GM18873 (cell line): ENCODE data around the gene AAMDC.

Experiments
- ATAC-seq: cut with Tn5 transposase; IDR thresholded peaks from one replicate; pipeline ENCODE4 v1.9.1; 2021; ENCODE audit warnings: mild to moderate bottlenecking, moderate library complexity, moderate number of reproducible peaks; ENCODE audit not compliant: unreplicated experiment, low FRiP score

Gene AAMDC

DNA sequence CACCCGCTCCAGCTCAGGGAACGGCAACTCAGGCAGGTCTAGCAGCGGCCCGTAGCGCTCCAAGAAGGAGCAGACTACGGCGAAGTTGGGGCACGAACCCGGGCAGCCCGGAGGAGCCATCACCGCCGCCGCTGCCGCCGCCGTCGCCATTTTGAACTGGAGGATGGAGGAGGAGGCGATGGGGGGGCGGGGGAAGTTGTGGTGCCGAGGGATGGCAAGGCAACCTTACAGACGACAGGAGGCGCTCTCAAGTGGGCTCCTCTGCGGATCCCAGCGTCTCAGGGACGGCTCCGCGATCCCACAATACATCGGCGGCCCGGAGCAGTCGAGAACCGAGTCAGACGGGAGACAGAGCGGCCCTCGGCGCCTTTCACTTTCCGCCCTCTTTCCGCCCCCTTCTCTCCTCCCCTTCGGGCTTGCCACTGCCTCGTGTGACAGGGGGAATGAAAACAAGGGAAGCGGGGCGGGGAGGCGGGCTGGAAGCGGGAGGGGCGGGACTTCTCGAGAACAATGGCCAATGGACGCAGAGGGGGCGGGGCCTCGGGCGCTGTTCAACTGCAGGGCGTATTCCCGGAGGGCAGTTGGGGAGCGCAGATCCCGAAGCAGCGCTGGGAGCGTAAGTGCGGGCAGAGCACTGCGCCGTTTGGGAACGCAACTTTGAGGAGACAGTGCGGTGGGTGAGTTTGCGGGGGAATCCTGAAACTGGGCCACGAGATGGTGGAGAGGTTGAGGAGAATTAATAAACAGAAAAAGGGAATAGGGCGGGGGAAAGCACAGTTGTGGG lies at the start of gene AAMDC, which contains the start of gene RSF1:
Gene AAMDC (plus strand): TSS at position 580 of the 784 bp plus-strand sequence. CDS start 21,353 bp downstream, outside the sequence.
Gene RSF1 (minus strand): TSS at position 158 of the 784 bp plus-strand sequence. CDS start 8 bp downstream, at position 150.
- ATAC-seq: peak; percentile 70

DNA sequence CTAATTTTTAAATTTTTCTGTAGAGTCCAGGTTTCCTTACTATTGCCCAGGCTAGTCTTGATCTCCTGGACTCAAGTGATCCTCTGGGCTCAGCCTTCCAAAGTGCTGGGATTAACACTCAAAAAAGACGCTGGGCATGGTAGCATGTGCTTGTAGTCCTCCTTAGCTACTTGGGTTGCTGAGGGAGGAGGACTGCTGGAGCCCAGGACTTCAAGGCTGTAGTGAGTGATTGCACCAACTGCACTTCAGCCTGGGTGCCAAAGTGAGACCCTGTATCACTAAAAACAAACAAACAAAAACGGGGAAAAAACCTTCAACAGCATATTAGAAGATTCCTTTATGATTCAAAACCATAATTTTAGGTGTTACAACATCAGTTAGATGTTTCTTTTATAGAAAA lies 45.0 kb upstream of the AAMDC start:
- ATAC-seq: no peak

DNA sequence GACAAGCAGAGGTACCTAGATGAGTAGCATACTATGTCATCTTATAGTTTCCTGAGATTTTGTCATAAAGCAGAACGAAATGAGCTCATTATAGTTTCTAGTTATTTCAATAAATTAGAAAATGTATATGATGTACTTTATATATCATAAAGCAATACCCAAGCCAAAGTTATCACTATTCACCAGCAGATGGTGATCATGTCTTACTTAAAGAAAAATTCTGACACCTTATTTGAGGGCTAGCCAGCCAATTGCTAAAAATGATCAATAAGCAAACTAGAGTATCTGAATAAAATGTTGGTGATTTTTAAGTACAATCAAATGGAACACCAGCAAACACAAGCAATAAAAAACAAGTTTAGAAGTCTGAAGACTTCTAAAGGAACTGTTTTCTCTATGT lies 44.5 kb upstream of the AAMDC start:
- ATAC-seq: no peak

DNA sequence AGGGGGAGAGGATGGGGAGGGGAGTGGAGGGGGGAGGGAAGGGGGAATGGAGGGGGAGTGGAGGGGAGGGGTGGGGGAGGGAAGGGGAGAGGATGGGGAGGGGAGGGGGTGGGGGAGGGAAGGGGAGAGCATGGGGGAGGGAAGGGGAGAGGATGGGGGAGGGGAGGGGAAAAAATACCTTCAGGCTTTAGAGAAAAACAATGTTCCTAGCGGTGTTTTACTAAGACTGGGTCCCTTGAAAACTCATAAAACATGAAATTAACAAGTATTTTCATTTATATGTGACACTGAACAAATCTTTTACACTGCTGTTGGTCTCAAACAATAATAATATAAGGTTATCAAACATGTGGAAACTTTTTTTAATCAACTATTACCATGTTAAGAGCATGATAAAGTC lies 42.8 kb upstream of the AAMDC start:
- no peak for ATAC-seq

DNA sequence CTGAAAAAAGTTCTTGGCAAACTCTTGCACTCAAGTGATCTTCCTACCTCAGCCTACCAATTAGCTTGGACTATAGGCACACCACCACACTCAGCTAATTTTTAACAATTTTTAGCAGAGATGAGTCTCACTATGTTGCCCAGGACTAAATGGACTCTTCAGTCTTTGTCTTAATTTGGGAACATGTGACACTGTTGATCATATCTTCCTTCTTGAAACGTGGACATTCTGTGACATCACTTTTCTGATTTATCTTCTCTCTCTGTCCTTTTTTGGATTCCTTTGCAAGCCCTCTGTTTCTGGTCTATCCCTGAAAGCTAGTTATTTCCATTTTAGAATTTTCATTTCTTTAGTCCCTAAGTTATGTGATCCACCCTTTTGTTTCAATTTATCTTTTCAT lies 42.4 kb upstream of the AAMDC start:
- ATAC-seq: no peak

DNA sequence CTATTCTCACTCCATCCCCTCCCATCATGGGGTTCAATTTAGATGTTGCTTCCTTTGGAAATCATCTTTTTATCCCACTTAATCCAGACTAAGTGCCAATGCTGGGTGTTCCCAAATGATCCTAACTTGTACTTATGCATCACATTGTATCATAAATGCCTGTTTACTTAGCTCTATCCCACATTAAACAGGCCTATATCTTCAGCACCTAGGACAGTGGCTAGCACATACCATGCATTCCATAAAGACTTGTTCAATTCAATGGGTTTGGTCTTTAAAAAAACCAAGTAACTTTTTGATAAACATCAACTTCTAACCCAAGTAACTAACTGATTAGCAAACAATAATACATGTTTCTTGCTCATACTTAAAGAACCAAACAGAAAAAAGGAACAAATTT lies 41.0 kb upstream of the AAMDC start:
- ATAC-seq: no peak

DNA sequence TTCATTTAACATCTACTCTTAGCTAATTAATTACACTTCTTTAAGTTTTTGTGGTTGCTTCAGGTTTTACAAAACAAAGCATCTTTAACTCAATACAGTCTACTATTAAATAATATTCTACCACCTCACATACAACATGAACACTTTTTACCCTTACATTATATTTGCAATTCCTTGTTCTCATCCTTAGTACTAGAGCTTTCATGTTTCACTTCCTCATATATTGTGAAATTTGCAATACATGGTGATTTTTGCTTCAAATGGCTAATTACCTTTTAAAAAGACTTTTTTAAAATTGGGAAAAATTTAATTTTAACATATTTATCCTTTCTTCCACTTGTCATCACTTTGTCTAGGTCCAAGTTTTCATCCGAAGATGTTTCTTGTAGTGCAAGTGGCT lies 37.9 kb upstream of the AAMDC start:
- no peak for ATAC-seq

DNA sequence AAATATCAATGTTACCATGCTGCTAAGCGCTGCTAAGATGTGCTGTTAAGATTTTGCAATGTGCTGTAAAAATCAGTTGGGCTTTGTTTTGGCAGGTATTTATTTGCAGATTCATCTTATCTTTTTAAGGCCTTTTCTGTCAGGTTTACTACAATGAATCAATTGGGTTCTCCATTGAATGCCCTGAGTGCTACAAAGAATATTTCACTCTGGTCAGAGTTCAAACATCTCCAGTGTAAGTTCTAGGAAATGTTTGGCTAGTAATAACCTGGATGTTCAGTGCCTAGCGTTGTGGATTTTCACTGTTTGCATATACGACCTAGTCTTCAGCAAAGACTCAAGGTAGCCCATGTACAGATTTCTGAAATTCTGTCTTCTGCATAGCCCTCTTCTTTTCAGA lies 36.4 kb upstream of the AAMDC start:
- no peak for ATAC-seq

DNA sequence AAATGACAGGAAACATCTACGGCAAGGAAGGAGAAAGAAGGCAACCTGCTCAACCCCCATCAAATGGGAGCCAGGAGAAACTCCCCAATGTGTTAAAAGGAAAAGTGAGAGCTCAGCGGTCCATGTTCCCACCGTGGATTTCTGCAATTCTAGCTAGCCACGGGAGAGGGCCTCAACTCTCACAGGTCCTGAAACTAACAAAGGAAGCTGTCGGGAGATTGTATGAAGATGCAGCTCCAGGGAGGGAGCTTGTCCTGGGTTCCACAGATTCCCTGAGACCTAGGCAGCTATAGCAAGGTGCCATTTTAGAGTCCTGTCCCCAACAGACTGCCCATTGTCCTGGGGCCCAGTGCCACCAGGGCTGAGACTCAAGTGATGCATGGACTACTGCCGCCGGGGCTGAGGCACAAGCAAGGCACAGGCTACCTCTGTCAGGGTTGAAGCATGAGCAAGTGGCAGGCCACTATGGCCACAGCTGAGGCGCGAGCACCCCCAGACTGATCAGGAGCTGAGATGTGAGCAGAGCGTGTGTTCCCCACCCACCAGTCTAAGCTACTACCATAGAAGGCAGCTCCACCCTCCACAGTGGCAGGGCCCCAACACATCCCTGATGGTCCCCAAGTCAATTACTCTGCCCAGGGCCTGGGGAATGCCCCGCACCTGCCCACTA lies 31.7 kb upstream of the AAMDC start:
- no peak for ATAC-seq

DNA sequence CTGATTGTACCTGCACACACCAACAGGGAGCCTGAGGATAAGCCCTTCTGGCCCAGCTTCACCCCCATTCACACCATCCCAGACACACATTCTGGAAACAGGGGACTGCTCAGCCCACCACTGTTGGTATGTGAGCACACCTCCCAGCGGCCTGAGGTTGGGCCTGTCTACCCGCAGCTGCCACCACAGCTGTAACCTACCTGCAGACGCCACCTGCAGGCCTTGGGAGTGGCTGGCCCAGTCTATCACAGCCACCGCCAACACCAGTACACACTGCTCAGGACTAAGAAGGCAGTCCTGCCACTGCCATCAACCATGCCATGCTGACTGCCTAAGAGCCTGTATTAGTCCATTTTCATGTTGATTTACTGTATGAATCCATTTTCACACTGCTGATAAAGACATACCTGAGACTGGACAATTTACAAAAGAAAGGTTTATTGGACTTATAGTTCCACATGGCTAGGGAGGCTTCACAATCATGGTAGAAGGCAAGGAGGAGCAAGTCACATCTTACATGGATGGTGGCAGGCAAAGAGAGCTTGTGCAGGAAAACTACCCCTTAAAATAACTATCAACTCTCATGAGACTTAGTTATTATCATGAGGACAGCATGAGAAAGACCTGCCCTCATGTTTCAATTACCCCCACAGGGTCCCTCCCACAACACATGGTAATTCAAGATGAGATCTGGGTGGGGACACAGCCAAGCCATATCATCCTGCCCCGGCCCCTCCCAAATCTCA lies 31.0 kb upstream of the AAMDC start:
- no peak for ATAC-seq

DNA sequence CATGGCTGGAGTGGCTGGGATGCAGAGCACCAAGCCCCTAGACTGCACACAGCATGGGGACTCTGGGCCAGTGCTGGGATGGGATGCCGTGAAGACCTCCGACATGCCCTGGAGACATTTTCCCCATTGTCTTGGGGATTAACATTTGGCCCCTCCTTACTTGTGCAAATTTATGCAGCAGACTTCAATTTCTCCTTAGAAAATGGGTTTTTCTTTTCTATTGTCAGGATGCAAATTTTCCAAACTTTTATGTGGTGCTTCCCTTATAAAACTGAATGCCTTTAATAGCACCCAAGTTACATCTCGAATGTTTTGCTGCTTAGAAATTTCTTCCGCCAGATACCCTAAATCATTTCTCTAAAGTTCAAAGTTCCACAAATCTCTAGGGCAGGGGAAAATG lies 29.6 kb upstream of the AAMDC start:
- ATAC-seq: no peak

DNA sequence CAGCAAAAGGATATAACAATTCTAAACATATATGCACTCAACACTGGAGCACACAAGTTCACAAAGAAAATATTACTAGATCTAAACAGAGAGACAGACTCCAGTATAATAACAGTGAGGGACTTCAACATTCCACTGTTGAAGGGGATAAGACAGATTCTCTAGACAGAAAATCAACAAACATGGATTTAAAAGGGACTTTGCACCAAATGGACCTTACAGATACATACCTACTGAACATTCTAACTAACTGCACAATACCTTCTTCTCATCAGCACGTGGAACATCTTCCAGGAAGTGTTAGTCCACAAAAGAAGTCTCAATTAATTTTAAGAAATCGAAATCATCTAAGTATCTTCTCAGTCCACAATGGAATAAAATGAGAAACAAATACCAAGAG lies 27.0 kb upstream of the AAMDC start:
- ATAC-seq: no peak

DNA sequence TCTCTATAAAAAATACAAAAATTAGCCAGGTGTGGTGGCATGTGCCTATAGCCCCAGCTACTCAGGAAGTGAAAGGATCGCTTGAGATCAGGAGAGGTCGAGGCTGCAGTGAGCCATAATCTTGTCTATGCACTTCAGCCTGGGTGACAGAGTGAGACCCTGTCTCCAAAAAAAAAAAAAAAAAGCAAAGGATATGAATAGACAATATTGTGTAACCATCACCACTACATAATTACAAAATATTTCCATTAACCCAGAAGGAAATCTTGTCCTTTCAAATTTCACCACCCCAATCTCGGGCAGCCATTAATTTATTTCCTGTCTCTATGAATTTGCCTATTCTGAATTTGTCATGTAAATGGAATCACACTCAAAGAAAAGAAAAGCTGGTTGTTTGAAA lies 21.6 kb upstream of the AAMDC start:
- ATAC-seq: no peak

DNA sequence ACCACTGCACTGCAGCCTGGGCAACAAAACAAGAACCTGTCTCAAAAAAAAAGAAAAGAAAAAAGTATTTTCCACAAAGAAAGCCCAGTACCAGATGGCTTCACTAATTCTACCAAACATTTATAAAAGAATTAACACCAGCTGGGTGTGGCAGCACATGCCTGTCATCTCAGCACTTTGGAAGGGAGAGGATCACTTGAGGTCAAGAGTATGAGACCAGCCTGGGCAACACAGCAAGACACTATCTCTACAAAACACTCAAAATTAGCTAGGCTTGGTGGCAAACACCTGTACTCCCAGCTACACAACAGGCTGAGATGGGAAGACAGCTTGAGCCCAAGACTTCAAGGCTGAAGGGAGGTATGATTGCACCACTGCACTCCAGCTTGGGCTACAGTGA lies 20.5 kb upstream of the AAMDC start:
- no peak for ATAC-seq

DNA sequence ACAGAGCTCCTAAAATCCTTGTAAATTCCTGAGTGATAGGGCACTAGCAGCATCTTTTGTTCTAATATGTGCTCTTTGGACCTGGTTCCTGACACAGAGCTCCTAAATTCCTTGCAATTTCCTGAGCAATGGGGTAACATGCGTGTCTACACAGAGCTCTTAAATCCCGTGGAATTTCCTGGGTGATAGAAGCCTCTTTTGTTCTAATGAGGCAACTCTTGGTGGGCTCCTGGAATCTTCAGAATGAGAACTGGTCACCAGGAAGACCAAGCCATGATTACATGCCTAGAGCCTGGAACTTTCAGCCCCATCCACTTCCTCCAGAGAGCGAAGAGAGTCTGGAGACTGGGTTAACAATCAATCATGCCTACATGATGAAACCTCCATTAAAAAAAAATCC lies 19.5 kb upstream of the AAMDC start:
- ATAC-seq: no peak

DNA sequence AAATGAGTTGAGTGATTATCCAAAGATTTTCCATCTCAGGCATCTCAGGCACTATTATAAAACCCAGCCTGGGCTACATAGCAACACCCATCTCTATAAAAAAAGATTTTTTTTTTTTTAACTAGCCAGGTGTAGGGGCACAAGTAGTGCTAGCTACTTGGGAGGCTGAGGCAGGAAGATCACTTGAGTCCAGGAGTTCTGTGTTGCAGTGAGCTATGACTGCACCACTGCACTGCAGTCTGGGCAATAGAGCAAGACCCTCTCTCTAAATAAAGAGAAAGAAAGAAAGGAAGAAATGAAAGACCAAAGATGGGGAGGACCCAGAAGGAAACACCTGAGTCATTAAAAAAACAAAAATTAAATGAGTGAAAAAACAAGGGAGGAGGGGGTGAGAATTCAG lies 14.5 kb upstream of the AAMDC start:
- ATAC-seq: no peak

DNA sequence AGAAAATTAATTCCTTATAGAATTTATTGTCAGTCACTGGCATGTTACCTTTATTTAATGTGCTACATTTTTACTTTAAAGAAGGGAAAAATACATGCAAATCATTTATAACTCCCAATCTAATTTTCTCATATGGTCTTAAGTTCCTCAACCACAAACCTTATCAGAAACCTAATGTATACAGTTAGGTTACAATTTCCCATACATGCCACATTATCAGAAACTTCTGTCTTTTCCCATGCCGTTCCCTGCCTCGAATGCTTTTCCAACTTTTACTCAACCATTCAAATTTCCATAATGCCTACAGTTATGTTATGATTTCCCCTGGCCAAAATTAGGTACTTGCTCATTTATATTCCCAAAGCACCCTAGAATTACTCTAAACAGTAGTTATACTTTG lies 14.0 kb upstream of the AAMDC start:
- ATAC-seq: no peak

DNA sequence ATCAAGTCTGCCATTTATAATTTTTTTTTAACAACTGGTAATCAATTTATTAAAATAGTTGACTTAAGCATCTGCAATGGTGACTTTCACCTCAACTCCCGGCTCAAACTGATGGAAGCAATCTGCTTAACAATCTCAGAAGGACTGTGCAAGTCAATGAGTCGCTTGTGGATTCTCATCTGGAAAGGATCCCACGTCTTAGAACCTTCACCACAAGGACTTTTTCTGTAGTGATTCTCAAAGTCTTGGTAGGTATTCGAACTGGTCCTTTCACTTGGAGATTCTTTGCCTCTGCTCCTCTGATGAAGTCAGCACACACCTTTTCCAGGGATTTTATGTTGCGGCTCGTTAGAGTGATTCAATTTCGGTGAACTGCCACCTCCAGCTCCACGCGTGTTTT lies 7.7 kb upstream of the AAMDC start:
- ATAC-seq: no peak

DNA sequence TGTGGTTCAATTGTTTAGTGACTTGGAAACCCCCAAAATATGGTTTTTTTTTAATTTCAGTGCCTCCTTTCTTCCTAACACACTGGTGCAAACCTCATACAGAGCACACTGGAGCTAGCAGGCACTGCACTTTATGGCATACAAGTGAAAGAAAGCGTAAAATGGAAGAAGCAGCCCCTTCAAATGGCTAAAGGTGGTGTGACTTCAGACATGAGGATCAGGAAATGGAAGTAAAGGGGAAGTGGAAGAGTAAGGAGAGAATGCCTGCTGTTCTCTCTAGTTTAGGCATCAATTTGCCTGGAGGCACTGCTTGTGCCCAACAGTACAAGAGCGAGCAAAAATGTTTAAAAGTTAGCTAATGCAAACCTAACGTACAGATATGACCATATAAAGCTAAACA lies 6.1 kb upstream of the AAMDC start:
- no peak for ATAC-seq

DNA sequence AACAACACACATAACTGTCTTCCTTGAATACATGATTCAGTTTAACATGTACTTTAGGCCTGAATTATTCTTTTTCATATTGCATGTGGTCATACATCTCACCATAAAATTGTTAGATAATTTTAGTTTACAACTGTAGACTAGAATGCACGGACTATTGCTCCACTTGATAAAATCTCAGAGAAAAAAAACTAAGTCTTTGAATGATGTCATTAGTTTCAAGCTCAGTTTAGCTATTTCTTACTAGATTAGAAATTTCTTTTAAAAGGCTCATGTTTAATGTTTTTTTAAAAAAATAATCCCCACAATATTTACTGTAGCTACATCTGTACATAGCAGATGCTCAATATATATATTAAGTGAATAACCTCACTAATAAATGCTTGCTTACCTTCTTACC lies 5.5 kb upstream of the AAMDC start:
- ATAC-seq: no peak

DNA sequence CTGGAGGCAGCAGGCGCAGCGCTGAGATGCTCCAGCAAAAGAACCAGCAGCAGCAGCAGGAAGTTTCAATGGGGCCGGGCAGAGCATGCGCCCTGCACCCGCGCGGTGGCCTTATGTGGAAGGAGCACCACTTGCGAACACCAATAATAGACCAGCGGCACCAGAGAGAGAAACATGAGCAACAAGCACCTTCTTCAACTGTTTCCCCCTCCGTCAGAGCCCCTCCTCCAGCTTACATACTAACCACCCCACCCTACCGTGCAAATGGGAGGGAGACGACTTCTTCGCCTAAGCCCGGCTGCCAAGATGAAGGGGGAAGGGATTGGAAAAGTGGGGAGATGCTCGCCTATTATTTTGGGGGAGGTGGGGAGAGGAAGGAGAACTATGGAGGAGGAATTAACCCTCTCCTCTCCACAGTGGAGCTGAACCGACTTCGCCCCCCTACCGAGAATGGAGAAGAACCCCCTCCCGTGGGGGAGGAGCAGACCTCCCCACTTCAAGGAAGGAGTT lies 1.5 kb upstream of the AAMDC start:
- ATAC-seq: peak; percentile 49
